HCT116 (cell line): ENCODE data around the gene DTNBP1. TPM values are rescaled to one million over a fixed set of nuclear protein-coding genes. Genes with fewer than 3 reads are reported as not detected.

Experiments used
- ATAC-seq: fragments of 200-7000 bp; cut with Tn5 transposase; 2 replicates; pipeline ENCODE4 v1.9.1; 2020; ENCODE audit warnings: mild to moderate bottlenecking, moderate library complexity
- BruUV-seq: library from RNA; stranded (reverse); fragments of 400-500 nt; replicated peaks from 2 replicates; lab custom pipeline; 2021; lab: Mats Ljungman, UMichigan
- CTCF ChIA-PET: fragments of 300-600 bp; sonication (Branson Sonifier 250); formaldehyde crosslinking; loops from one replicate; lab custom pipeline; 2021; ENCODE audit warnings: antibody characterized with exemption; lab: Charles Lee
- POLR2A ChIA-PET: fragments of 300-600, 350-600 bp; sonication (Branson Sonifier 250); formaldehyde crosslinking; loops from one replicate; lab custom pipeline; 2021; ENCODE audit warnings: antibody characterized with exemption; lab: Charles Lee
- RAD21 ChIA-PET, 2 experiments: fragments of 300-600 bp; sonication (Branson Sonifier 250); formaldehyde crosslinking; loops; one replicate each; lab custom pipeline; 2023; ENCODE audit warnings: low total read pairs in 2 of 2; ENCODE audit not compliant: uncharacterized antibody in 2 of 2, unreplicated experiment in 2 of 2, low non-redundant PET in 1 of 2; lab: Charles Lee
- DNase-seq: peaks from one replicate; pipeline ENCODE4 v3.0.0-alpha.2; 2010; ENCODE audit warnings: low read depth, low spot score
- H2AFZ ChIP-seq: fragments of 200-600 bp; shearing (Covaris generic), sonication (generic); 2 replicates; pipeline ENCODE4 v1.6.1; 2017; ENCODE audit warnings: low read depth, mixed run types, mixed read lengths, antibody characterized with exemption, low read length; ENCODE audit not compliant: poor library complexity, severe bottlenecking
- H3K27ac ChIP-seq: 2 replicates; pipeline ENCODE4 v1.5.1; 2012; ENCODE audit warnings: low read depth, low read length
- H3K27me3 ChIP-seq: fragments of 200-600 bp; sonication (generic); 2 replicates; pipeline ENCODE4 v1.6.1; 2016; ENCODE audit warnings: mixed run types, low read length, mixed read lengths; ENCODE audit not compliant: insufficient read depth
- H3K36me3 ChIP-seq, 2 experiments: fragments of 200-500 bp in 1 of 2; fragments of 200-600 bp in 1 of 2; sonication (Bioruptor generic) in 1 of 2; sonication (generic) in 1 of 2; 2 replicates each; pipeline versions ENCODE4 v1.5.1 to v1.6.1; 2014 to 2016; ENCODE audit warnings: low read length in 2 of 2, inconsistent platforms in 1 of 2, mixed read lengths in 1 of 2, mixed run types in 1 of 2; ENCODE audit not compliant: insufficient read depth in 2 of 2, control insufficient read depth in 1 of 2
- H3K4me1 ChIP-seq, 2 experiments: fragments of 200-600 bp in 1 of 2; sonication (generic) in 1 of 2; 2 replicates each; pipeline versions ENCODE4 v1.5.1 to v1.6.1; 2012 to 2017; ENCODE audit warnings: low read length in 2 of 2, inconsistent platforms in 1 of 2, mild to moderate bottlenecking in 1 of 2, mixed read lengths in 1 of 2, mixed run types in 1 of 2, moderate library complexity in 1 of 2; ENCODE audit not compliant: insufficient read depth in 2 of 2, control insufficient read depth in 1 of 2
- H3K4me2 ChIP-seq: fragments of 200-600 bp; sonication (generic); 2 replicates; pipeline ENCODE4 v1.6.1; 2017; ENCODE audit warnings: mixed run types, low read length, mixed read lengths
- H3K4me3 ChIP-seq, 2 experiments: fragments of 200-600 bp in 1 of 2; sonication (generic) in 1 of 2; replicated peaks in 1 of 2; 2 replicates each; pipeline ENCODE4 v1.5.1; 2011 to 2016; ENCODE audit warnings: low read length in 2 of 2, control low read depth in 1 of 2, low read depth in 1 of 2, mild to moderate bottlenecking in 1 of 2, mixed read lengths in 1 of 2, mixed run types in 1 of 2
- H3K79me2 ChIP-seq: fragments of 200-600 bp; sonication (generic); 2 replicates; pipeline ENCODE4 v1.6.1; 2017; ENCODE audit warnings: mild to moderate bottlenecking, mixed run types, low read length, moderate library complexity, mixed read lengths; ENCODE audit not compliant: insufficient read depth
- H3K9ac ChIP-seq: fragments of 200-600 bp; sonication (generic); 2 replicates; pipeline ENCODE4 v1.6.1; 2016; ENCODE audit warnings: low read length, mixed read lengths
- H3K9me2 ChIP-seq: fragments of 200-600 bp; sonication (generic), shearing (Covaris generic); 2 replicates; pipeline ENCODE4 v1.6.1; 2017; ENCODE audit warnings: mixed run types, mild to moderate bottlenecking, moderate library complexity; ENCODE audit not compliant: insufficient read depth
- H3K9me3 ChIP-seq, 2 experiments: fragments of 200-500 bp in 1 of 2; fragments of 200-600 bp in 1 of 2; sonication (Bioruptor generic) in 1 of 2; sonication (generic) in 1 of 2; 2 replicates each; pipeline ENCODE4 v1.6.1; 2014 to 2017; ENCODE audit warnings: low read length in 2 of 2, mixed read lengths in 2 of 2, inconsistent platforms in 1 of 2, low read depth in 1 of 2, mild to moderate bottlenecking in 1 of 2, mixed run types in 1 of 2, moderate library complexity in 1 of 2; ENCODE audit not compliant: control insufficient read depth in 1 of 2, insufficient read depth in 1 of 2
- H4K20me1 ChIP-seq: fragments of 200-600 bp; sonication (generic), shearing (Covaris generic); 2 replicates; pipeline ENCODE4 v1.6.1; 2017; ENCODE audit warnings: mixed run types, mild to moderate bottlenecking, moderate library complexity; ENCODE audit not compliant: insufficient read depth
- CBX3 ChIP-seq: IDR thresholded peaks from 2 replicates; pipeline ENCODE4 v1.6.1; 2012; ENCODE audit warnings: low read depth
- EGR1 ChIP-seq: IDR thresholded peaks from 2 replicates; pipeline ENCODE4 v1.6.1; 2012; ENCODE audit warnings: low read depth
- ELF1 ChIP-seq: IDR thresholded peaks from 2 replicates; pipeline ENCODE4 v1.6.1; 2012; ENCODE audit warnings: low read depth, borderline replicate concordance
- EZH2phosphoT487 ChIP-seq: fragments of 200-600 bp; IDR thresholded peaks from 2 replicates; pipeline ENCODE4 v1.6.1; 2018; ENCODE audit warnings: antibody characterized with exemption, borderline replicate concordance
- JUND ChIP-seq: IDR thresholded peaks from 2 replicates; pipeline ENCODE4 v1.6.1; 2012
- POLR2AphosphoS5 ChIP-seq: IDR thresholded peaks from 2 replicates; pipeline ENCODE4 v1.6.1; 2011; ENCODE audit warnings: mild to moderate bottlenecking, low read depth, low read length, moderate library complexity
- RAD21 ChIP-seq: IDR thresholded peaks from 2 replicates; pipeline ENCODE4 v1.6.1; 2012; ENCODE audit warnings: low read depth, mild to moderate bottlenecking
- SIN3A ChIP-seq: IDR thresholded peaks from 2 replicates; pipeline ENCODE4 v1.6.1; 2012; ENCODE audit warnings: low read depth
- SP1 ChIP-seq: IDR thresholded peaks from 2 replicates; pipeline ENCODE4 v1.6.1; 2012; ENCODE audit warnings: low read depth
- SRF ChIP-seq: IDR thresholded peaks from 2 replicates; pipeline ENCODE4 v1.6.1; 2012; ENCODE audit warnings: low read depth
- TCF7L2 ChIP-seq: IDR thresholded peaks from 2 replicates; pipeline ENCODE4 v1.7.0; 2011; ENCODE audit warnings: borderline replicate concordance, inconsistent platforms; ENCODE audit not compliant: insufficient read depth, insufficient read length; ENCODE audit errors: extremely low read depth
- YY1 ChIP-seq: IDR thresholded peaks from 2 replicates; pipeline ENCODE4 v1.6.1; 2011; ENCODE audit warnings: low read length, low read depth, moderate library complexity, mild to moderate bottlenecking; ENCODE audit not compliant: insufficient replicate concordance; ENCODE audit errors: extremely low read depth
- ZFX ChIP-seq: fragments of 450-650 bp; IDR thresholded peaks from 2 replicates; pipeline ENCODE4 v1.6.1; 2017
- intact Hi-C: fragments of 100-400 bp; cut with micrococcal nuclease; formaldehyde crosslinking; loops from 2 replicates; pipeline ENCODE4 v1.10.0; 2022
- total RNA-seq: library from RNA; stranded (reverse); gene quantifications from one replicate; pipeline ENCODE4 v1.2.1, GENCODE V29; 2021; ENCODE audit not compliant: unreplicated experiment
- TF ChIP-seq, protein P1 (sequence below): IDR thresholded peaks from 2 replicates; pipeline ENCODE4 v1.6.1; 2012
- TF ChIP-seq, protein P2 (sequence below), 3 experiments: fragments of 200-600 bp in 1 of 3; sonication (generic) in 1 of 3; IDR thresholded peaks in 2 of 3; conservative IDR thresholded peaks in 1 of 3; 2 replicates each; pipeline ENCODE4 v1.5.1; 2012 to 2017; ENCODE audit warnings: low read depth in 2 of 3, low read length in 2 of 3, antibody characterized with exemption in 1 of 3, borderline replicate concordance in 1 of 3, control low read depth in 1 of 3, mild to moderate bottlenecking in 1 of 3, mixed read lengths in 1 of 3, mixed run types in 1 of 3, moderate library complexity in 1 of 3; ENCODE audit not compliant: insufficient read depth in 1 of 3
- TF ChIP-seq, protein P3 (sequence below): IDR thresholded peaks from 2 replicates; pipeline ENCODE4 v1.6.1; 2012; ENCODE audit warnings: low read depth
- TF ChIP-seq, protein P4 (sequence below): IDR thresholded peaks from 2 replicates; pipeline ENCODE4 v1.6.1; 2012

The DTNBP1 gene
- total RNA-seq, 1 experiment from 2014 or later: 16.7 TPM

DNA sequence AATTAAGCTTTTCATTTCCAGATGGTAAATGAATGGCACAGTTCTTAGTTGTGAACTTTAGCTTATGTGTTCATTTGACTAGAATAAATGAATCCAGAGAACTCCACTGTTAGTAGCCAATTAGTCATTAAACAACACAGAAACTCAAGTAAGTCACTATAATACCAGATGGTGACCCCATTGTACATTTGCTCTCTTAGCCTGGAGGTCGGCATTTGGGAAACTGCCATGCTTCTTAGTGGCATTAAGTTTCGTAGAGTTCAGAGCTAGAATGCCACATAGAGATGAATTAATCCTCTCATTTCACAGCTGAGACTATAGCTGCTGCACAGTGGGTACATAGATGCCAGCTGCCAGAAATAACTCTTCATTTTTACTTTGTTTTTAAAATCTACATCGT is 10.8 kb upstream of the DTNBP1 start:
- H3K4me3 ChIP-seq: no peak overlapping the region
- H3K9me2 ChIP-seq: no peaks in the 10 kb centered on the region
- CTCF ChIA-PET: interaction anchor here (1.3 kb wide), 1 partner anchor 18 kb away, joined by 3 read pairs; no protein-coding TSS in a partner anchor
- no peak overlapping the region for H2AFZ ChIP-seq
- H3K27ac ChIP-seq: no peak overlapping the region
- POLR2A ChIA-PET: no interaction called here
- BruUV-seq: no TSS peak
- RAD21 ChIA-PET: no interaction called here
- no peaks in the 10 kb centered on the region for H3K4me1 ChIP-seq
- no peak for TF ChIP-seq JUND
- TF ChIP-seq, protein P1, sequence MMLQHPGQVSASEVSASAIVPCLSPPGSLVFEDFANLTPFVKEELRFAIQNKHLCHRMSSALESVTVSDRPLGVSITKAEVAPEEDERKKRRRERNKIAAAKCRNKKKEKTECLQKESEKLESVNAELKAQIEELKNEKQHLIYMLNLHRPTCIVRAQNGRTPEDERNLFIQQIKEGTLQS: no peak
- H3K27me3 ChIP-seq: peaks cover 24% of the 10 kb centered on the region; the same call in 1 of the 2 replicates
- H3K79me2 ChIP-seq: no peaks in the 10 kb centered on the region
- intact Hi-C loops: no loop called here
- no peaks in the 10 kb centered on the region for H3K36me3 ChIP-seq
- no peaks in the 10 kb centered on the region for H3K9me3 ChIP-seq
- no peak overlapping the region for H3K9ac ChIP-seq
- DNase-seq: no peak
- H4K20me1 ChIP-seq: no peaks in the 10 kb centered on the region
- ATAC-seq: no peak
- H3K4me2 ChIP-seq: no peak overlapping the region

DNA sequence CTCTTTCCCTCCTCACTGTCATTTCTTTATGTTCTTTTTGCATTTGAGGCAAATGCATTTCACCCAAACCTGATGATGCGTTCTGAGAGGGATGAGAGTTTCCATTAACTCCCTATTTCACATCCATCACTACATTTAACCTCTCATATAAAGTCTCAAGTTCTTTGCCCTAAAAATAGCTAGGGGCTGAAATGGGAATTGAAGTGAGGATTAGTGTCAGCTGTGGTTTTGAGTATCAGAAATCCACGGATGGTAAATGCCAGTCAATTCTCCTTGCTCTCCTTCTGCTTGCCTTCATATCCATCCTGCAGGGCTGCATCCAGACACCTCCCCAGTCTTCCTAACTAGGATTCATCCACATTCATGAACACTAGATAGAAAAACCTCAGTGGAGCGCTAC is 10.0 kb upstream of the DTNBP1 start:
- Histone ChIP-seq H3K79me2 (no peaks in the 10 kb centered on the region), H3K4me3 (no peak overlapping the region), H3K27ac (no peak overlapping the region), H3K27me3 (peaks cover 24% of the 10 kb centered on the region; the same call in 1 of the 2 replicates), H3K36me3 (no peaks in the 10 kb centered on the region), H3K4me1 (no peaks in the 10 kb centered on the region), H2AFZ (no peak overlapping the region), H3K9ac (no peak overlapping the region), H3K9me3 (no peaks in the 10 kb centered on the region), H3K4me2 (no peak overlapping the region), H4K20me1 (no peaks in the 10 kb centered on the region), H3K9me2 (no peaks in the 10 kb centered on the region)
- CTCF ChIA-PET: no interaction called here
- RAD21 ChIA-PET: no interaction called here
- no TSS peak for BruUV-seq
- intact Hi-C loops: no loop called here
- ATAC-seq (no peak), DNase-seq (no peak)
- POLR2A ChIA-PET: no interaction called here
- TF ChIP-seq JUND (no peak), ZFX (no peak), SIN3A (no peak), SP1 (no peak), CBX3 (no peak), EZH2phosphoT487 (no peak), RAD21 (no peak), YY1 (no peak), SRF (no peak), POLR2AphosphoS5 (no peak), TCF7L2 (no peak), ELF1 (no peak), EGR1 (no peak)
- TF ChIP-seq, protein P2, sequence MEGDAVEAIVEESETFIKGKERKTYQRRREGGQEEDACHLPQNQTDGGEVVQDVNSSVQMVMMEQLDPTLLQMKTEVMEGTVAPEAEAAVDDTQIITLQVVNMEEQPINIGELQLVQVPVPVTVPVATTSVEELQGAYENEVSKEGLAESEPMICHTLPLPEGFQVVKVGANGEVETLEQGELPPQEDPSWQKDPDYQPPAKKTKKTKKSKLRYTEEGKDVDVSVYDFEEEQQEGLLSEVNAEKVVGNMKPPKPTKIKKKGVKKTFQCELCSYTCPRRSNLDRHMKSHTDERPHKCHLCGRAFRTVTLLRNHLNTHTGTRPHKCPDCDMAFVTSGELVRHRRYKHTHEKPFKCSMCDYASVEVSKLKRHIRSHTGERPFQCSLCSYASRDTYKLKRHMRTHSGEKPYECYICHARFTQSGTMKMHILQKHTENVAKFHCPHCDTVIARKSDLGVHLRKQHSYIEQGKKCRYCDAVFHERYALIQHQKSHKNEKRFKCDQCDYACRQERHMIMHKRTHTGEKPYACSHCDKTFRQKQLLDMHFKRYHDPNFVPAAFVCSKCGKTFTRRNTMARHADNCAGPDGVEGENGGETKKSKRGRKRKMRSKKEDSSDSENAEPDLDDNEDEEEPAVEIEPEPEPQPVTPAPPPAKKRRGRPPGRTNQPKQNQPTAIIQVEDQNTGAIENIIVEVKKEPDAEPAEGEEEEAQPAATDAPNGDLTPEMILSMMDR (IDR thresholded peaks at IDR 0.05 in 2 of 3, conservative IDR thresholded peaks at IDR 0.05 in 1 of 3; ENCODE audit: borderline replicate concordance in 1 of 3, insufficient read depth in 1 of 3, low read depth in 2 of 3, low read length in 2 of 3): no peak
- TF ChIP-seq, protein P3, sequence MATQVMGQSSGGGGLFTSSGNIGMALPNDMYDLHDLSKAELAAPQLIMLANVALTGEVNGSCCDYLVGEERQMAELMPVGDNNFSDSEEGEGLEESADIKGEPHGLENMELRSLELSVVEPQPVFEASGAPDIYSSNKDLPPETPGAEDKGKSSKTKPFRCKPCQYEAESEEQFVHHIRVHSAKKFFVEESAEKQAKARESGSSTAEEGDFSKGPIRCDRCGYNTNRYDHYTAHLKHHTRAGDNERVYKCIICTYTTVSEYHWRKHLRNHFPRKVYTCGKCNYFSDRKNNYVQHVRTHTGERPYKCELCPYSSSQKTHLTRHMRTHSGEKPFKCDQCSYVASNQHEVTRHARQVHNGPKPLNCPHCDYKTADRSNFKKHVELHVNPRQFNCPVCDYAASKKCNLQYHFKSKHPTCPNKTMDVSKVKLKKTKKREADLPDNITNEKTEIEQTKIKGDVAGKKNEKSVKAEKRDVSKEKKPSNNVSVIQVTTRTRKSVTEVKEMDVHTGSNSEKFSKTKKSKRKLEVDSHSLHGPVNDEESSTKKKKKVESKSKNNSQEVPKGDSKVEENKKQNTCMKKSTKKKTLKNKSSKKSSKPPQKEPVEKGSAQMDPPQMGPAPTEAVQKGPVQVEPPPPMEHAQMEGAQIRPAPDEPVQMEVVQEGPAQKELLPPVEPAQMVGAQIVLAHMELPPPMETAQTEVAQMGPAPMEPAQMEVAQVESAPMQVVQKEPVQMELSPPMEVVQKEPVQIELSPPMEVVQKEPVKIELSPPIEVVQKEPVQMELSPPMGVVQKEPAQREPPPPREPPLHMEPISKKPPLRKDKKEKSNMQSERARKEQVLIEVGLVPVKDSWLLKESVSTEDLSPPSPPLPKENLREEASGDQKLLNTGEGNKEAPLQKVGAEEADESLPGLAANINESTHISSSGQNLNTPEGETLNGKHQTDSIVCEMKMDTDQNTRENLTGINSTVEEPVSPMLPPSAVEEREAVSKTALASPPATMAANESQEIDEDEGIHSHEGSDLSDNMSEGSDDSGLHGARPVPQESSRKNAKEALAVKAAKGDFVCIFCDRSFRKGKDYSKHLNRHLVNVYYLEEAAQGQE: no peak
- TF ChIP-seq, protein P4, sequence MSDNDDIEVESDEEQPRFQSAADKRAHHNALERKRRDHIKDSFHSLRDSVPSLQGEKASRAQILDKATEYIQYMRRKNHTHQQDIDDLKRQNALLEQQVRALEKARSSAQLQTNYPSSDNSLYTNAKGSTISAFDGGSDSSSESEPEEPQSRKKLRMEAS: no peak
